HG02852 (cell line): Measurements from ENCODE around the gene PDE10A.
"Not testable (repeated sequence)": the region's sequence is repeated elsewhere in the genome, so short reads cannot be mapped to it uniquely, and the experiment has no call there.

Experiments used
- ATAC-seq: cut with Tn5 transposase; IDR thresholded peaks from one replicate; pipeline ENCODE4 v1.9.1; 2021; ENCODE audit warnings: mild to moderate bottlenecking, moderate library complexity; ENCODE audit not compliant: unreplicated experiment

PDE10A gene

DNA sequence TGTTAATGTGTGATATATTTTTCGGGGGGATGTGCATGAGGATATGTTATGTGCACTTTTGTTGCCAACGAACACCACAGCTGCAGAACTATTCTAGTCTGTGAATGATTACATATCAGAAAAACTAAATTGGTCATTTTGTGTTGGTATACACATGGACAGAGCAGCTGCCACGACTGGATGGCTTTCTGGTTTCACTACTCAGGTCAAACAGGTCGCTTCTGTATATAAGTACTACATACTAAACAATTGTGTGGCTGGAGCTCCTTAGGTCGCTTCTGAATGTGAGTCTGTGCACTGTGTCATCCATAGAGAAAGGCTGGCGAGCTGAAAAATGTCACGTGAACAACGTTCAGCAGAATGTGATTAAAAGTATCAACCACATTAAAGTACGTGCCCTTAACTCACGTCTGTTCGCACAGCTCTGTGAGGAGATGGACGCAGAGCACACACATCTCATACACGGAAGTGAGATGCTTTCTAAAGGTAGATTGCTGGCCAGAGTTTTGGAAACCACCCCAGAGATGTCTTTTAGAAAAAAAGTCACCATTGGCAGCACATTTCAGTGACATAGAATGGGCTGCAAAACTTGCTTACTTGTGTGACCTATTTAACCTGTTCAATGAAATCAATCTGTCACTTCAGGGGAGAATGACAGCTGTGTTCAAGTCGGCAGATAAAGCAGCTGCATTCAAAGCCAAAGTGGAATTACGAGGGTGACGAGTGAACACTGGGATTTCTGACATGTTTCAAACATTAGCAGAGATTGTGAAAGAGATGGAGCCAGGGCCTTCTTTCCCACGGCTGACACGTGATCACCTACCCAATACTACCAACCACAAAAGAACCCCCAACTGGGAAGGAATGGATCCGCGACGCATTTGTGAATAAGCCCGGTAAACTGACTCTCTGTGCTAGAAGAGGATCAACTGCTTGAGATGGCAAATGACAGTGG, 176.6 kb downstream of the PDE10A start:
- ATAC-seq: no peak

DNA sequence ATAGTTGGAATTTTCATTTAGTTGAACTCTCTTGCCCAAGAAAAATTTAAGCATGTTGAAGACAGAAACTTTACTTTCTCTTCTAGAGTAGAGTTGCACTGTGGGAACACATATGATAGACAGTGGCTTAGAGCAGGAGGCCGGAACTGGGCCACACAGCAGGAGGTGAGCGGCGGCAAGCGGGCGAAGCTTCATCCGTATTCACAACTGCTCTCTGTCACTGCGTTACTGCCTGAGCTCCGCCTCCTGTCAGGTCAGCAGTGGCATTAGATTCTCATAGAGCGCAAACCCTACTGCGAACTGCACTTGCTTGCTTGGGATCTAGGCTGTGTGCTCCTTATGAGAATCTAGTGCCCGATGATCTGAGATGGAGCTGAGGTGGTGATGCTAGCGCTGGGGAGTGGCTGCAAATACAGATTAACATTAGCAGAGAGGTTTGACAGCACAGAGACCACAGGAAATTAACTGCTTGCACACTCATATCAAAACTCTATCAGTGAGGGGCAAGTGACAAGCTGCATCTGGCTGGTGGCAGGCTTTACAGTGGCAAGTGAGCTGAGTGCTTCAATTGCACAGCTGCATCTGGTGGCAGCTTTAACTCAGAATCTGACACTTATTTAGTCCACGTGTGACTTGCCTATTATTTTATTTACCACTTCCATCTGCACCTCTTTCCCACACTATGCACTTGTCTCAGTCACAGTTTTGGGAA, 178.7 kb downstream of the PDE10A start:
- ATAC-seq: no peak

DNA sequence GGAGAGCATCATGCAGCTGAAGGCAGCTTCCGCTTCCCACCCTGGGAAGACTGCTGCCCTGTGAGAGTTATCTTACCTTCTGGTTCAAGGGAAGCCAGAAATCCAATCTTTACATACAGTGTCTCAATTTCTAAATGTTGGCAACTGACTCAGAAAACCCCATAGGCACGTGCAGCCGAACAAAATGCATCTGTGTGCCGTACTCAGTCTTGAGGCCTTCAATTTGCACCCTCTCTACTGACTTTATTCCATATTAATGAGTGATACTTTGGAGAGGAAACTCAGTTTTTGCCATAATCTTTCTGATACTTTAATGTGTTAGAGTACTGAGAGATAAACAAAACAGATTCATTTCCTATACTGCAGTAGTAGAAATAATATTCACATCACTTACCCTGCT, 181.1 kb downstream of the PDE10A start:
- no peak for ATAC-seq

DNA sequence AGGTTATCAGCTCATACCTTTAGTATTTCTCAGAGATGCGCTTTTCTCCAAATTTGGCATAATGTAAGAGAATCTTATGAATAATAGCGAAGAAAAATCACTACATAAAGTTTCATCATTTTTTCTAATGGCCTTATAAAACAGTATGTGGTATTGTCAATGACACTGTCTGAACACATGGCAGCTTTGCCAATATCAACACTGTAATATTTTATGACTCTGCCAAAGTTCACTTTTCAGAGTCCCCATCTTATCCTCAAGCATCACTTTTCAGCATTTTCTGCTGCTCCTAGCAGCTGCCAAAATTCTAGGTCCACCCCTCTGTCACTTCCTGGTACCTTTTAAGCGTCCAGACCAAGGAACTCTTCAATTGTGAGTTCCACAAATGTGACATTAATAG, 182.1 kb downstream of the PDE10A start:
- ATAC-seq: no peak

DNA sequence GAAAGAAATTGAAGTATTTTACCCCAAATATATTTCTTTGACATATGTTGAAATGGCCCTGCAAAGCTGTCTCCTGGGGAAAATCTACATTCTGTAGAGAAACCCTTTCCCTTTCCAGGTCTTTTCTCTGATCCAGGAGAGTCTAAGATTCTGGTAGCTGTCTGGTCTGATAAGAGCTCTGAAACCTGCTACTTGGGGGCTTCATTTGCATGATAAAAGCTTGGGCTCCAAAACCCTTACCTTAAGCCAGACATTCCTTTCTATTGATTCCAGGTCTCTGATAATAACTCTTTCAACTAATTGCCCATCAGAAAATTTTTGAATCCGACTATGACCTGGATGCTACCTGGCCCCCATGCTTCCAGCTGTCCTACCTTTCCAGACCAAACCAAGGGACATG, 184.5 kb downstream of the PDE10A start:
- no peak for ATAC-seq

DNA sequence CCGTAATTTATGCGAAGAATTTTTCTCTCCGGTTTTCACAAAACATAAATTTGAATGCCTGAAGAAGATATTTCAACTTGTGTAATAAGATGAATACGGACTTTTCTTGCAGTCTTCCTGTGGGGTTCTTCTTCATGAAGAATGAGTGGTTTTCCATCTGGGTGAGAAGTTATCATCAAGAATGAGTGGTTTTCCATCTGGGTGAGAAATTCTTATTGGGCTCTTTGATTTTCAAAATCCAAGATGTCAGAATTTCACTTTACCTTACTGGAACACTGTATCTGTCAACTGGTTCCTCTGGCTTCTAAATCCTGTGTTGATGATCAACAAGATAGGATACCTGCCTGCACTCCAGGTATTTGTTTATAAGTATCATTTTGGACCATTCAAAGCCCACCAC, 193.6 kb downstream of the PDE10A start:
- ATAC-seq: no peak

DNA sequence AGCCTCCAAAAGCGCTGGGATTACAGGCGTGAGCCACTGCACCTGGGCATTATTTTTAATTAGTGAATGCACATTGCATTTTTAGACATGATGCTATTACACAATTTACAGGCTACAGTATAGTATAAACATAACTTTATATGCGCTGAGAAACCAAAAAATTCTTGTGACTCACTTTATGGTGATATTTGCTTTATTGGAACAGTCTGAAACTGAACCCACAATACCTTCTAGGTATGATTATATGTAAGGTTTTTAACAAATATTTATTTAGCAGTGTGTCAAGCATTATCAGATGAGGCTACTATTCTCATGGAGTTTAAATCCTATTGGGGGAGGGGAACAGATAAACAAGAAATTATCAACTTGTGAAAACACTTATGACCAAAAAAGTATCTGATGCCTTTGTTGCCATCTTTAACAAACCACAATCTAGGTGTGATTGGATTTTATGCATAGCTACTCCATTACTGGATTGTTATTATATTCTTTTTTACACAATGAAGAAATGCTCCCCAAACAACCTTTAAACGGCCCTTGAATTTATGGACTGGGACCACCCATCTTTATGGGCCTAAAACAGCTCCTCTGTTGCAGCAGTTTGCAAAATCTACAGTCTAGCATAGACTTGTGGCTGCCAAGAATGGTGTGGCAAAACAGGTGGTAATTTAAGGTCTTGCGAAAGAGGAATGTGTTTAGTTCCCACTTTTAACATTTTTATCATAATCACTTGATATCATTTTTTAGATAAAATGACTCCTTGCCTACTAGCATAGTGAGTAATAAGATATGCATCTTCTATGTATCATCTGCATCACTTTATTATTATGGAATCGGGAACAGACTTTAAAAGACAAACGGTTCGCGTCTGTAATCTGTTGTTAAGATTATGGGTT, 194.5 kb downstream of the PDE10A start:
- ATAC-seq: no peak

DNA sequence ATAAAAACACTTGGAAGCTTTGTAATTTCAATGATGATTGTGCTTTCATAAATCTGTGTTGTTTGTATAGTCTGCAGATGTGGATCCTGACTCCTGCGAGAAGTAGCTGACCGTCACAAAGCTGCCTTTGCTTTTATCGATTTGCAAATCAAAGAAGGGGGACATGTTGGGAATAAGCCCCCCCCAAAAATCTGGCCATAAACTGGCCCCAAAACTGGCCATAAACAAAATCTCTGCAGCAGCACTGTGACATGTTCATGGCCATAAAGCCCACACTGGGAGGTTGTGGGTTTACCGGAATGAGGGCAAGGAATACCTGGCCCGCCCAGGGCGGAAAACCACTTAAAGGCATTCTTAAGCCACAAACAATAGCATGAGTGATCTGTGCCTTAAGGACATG, 199.5 kb downstream of the PDE10A start:
- ATAC-seq: not testable (repeated sequence)

DNA sequence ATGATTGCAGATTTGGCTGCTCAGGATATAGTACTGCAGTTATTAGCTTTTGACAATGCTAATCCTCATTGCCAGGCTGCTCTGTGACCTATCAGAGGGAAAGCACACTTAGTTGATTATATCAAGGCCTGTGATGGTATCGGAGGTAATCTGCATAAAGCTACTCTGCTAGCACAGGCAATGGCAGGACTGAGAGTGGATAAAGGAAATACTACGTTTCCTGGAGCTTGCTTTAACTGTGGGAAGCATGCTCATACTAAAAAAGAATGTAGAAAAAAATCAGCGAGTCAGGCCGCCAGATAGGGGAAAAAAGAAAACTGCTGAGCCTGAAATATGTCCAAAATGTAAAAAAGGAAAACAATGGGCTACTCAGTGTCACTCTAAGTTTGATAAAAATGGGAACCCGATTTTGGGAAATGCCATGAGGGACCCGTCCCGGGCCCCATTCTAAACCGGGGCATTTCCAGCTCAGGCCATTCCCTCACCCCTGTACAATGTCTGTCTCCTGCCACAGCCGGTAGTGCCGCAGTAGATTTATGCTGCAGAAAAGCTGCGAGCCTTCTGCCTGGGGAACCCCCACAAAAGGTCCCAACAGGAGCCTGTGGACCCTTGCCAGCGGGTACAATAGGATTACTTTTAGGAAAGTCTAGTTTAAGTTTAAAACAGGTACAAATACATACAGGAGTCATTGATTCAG, 203.3 kb downstream of the PDE10A start:
- ATAC-seq: not testable (repeated sequence)

DNA sequence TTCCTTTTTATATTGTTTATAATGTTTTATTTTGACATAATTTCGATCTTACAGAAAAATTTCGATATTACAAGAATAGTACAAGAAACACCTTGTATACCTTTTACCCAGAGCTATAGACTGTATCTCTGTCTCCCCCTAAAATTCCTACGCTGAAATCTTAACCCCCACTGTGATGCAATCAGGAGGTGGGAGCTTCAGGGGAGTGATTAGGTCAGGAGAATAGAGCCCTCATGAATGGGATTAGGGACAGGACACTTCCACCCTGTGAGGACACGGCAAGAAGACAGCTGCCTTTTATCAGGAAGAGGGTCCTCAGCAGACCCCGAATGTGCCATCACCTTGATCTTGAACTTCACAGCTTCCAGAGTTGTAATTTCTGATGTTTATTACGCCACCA, 204.9 kb downstream of the PDE10A start:
- no peak for ATAC-seq

DNA sequence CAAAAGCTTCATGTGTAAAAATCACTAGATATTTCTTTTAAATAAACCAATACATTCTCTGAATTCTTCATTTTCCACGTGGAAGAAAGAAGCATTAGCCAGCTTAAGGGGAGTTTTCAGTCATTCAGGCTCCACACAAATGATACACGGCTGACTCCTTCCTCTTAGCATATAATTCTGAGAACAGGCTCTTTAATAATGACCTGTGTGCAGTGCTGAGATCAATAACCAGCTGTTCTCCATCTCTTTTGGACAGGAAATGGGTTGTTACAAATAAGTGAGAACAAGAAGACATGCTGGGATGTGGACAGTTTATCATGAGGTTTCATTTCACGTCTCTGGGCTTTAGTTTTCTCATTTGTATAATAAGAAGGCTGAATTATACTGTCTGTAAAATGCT, 206.8 kb downstream of the PDE10A start:
- ATAC-seq: no peak

DNA sequence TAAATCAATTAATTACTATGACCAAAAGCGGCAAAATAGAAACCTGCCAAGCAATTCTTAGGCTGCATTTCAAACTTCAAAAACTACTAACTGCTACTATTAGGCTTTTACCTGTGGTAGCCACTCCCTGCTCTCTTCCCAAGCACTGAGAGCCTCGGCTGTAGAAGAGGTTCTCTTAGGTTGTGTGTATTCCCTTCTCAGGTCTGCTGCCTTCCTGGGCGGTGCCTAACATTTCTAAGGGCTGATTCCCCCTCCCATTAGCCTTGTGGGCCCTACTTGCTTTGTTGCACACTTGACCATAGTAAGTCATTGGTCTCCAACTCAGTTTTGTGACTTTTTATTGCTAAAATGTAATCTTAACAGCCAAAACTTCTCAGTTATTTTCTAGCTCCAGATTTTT, 207.6 kb downstream of the PDE10A start:
- no peak for ATAC-seq

DNA sequence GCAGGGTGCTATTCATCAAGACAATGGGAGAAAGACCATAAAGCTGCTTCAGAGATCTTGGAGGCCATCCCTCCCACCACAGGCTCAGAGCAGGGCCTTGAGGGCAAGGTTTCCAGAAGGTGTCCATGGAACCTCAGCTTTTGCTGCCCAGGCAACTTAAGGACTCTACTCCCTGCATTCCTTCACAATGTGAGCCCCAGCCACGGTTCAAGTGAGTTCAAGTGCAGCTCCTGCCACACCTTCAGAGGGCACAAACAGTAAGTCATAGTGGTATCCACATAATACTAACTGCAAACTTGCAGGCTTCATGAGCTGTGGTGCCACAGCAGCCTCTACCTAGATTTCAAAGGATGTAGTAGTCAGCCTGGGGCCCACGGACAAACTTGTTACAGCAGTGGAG, 209.6 kb downstream of the PDE10A start:
- no peak for ATAC-seq

DNA sequence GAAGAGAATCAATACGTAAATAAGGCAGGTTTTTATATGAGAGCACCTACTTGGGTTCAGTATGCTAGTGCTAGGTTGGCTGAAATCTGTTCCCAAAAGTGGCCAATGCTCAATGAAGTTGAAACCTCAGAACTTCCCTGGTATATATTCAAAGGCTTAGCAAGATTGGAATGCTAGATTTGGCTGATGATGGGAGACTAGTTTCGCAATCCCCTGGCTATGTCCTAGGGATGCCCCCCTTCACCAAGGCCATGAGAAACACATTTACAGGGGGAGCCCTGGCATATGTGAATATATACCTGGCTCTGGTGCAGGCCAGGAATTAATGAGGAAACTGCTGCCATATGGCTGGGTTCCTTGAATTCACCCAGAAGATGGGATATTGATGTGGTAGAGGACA, 211.2 kb downstream of the PDE10A start:
- ATAC-seq: no peak

DNA sequence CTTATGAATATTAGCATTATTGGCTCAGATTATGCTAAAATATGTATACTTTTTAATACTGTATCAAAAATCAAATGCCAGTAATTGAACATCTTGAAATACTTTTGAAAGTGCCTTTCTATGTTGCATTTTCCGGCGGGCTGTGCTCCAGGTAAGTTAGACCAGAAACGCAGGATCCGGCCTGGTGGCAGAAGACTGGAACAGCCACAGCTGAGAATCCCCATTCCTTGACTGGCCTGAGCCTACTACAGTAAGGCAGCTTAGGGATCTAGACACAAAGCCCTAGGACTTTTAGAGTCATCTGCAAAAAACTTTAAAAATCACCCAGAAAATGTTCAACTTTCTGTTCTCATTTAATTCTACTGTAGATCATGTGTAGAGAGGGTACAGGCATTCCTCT, 214.8 kb downstream of the PDE10A start:
- no peak for ATAC-seq

DNA sequence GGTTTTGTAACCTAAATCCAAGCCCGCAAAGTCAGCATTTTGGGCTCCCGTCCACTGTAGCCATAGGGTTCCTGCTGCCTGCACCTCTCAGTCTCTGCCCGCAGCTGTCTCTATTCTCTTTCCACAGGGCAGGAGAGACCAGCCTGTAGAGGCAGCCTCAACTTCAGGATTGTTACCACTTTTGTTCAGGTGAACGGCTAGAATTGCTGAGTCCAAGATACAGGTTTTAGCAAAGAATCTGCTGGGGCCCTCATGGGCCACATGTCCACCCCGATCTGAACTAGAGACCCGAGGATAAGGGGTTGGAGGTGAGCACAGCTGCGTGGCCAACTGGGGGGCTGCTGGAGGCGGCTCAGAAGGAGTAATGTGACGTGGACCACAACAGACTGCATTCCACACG, 215.9 kb downstream of the PDE10A start:
- no peak for ATAC-seq

DNA sequence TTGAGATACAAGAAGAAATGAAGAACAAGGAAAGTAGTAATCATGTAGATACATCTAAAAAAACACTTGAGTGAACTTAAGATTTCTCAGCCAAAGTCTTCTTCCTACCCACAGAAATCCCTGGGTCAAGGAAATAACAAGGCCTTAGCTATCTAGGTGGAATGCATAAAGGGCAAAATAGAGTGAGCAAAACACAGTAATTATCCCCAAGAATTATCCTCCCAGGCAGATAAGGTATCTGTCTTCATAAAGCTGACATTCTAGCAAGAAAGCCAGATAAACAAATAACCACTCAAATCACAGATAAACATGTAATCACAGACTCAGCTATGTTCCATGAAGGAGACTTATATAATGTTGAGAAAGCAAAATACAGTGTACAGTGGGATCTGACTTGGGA, 216.7 kb downstream of the PDE10A start:
- ATAC-seq: no peak

DNA sequence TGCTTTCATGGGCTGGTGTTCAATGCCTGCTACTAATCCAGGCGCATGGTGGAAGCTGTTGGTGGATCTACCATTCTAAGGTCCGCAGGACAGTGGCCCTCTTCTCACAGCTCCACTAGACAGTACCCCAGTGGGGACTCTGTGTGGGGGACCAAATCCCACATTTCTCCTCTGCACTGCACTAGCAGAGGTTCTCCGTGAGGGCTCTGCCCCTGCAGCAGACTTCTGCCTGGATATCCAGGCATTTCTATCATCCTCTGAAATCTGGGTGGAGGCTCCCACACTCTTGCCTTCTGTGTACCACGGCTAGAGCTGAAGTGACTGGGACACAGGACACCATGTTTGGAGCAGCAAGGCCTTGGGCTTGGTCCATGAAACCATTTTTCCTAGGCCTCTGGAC, 219.6 kb downstream of the PDE10A start:
- no peak for ATAC-seq

DNA sequence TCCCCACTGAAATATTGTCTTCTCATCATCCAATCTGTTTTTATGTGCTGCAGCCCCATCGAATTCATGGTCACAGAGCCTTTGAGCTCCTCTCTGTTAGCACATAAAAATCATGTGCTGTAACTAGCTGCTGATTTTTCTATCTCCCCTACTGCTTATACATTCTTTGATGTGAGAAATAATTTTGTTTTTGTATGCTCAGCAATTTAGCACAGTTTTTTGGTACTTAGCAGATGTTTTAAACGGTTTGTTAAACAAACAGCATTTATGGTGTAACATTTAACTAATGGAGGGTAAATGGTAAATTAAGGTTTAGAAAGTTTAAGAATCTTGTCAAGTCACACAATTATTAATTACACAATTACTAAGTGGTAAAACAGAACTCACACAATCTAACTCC, 221.9 kb downstream of the PDE10A start:
- no peak for ATAC-seq

DNA sequence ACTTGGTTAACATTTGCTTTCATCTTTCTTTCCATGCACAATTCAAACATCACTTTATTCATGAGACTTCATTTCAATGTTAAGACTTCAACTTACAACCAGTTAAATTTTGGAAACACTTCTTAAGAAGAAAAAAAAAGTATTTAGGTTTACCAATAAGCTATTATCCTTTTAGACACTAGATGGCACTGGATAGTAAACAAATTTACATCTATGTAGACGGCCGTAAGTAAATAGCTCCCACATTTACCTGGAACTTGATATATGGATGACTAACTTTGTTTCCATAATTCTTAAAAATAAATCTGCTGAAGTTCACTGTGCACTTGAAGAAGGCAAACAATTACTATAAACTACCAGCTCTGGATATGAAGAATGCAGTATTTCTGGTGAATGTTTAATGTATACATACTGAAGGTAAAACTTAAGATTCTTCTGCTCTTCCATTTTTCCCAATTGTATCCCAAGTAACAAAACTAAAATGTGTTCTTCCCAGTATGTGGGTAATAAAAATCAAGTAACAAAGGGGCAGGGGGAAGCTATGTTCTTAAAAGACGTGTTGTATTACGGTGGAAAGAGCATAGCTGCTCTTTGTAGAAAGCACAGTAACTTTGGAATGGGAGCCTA, 223.0 kb downstream of the PDE10A start:
- ATAC-seq: peak; percentile 66
